ENCODE data around the gene TK2. TPM values are rescaled to one million over a fixed set of nuclear protein-coding genes. Genes with fewer than 3 reads are reported as not detected.
"Not testable (repeated sequence)": the region's sequence is repeated elsewhere in the genome, so short reads cannot be mapped to it uniquely, and the experiment has no call there.

The TK2 gene
- total RNA-seq, 2 donors from 2014 or later, result 23.1 to 26.0 TPM

GRCh38 chr16:66469947-66470546 is 79.9 kb downstream of the TK2 start:
- intact Hi-C loops (cut with DNase I), result no loop called here
- no peak for DNase-seq
- no peak for ATAC-seq
- H3K27ac ChIP-seq, result no peak overlapping the region
- TF ChIP-seq, protein P1, sequence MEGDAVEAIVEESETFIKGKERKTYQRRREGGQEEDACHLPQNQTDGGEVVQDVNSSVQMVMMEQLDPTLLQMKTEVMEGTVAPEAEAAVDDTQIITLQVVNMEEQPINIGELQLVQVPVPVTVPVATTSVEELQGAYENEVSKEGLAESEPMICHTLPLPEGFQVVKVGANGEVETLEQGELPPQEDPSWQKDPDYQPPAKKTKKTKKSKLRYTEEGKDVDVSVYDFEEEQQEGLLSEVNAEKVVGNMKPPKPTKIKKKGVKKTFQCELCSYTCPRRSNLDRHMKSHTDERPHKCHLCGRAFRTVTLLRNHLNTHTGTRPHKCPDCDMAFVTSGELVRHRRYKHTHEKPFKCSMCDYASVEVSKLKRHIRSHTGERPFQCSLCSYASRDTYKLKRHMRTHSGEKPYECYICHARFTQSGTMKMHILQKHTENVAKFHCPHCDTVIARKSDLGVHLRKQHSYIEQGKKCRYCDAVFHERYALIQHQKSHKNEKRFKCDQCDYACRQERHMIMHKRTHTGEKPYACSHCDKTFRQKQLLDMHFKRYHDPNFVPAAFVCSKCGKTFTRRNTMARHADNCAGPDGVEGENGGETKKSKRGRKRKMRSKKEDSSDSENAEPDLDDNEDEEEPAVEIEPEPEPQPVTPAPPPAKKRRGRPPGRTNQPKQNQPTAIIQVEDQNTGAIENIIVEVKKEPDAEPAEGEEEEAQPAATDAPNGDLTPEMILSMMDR (IDR thresholded peaks at IDR 0.05), result no peak
- no peak for TF ChIP-seq POLR2A (IDR thresholded peaks at IDR 0.05)
- no peaks in the 10 kb centered on the region for H3K36me3 ChIP-seq (replicated peaks in 1 of 2; ENCODE audit: insufficient read depth in 1 of 2, low read depth in 2 of 2)
- no peaks in the 10 kb centered on the region for H3K4me1 ChIP-seq
- H3K27me3 ChIP-seq, result no peaks in the 10 kb centered on the region
- H3K9me3 ChIP-seq, result no peaks in the 10 kb centered on the region
- no peak overlapping the region for H3K4me3 ChIP-seq
- 70 to 84% methylated on average over 5 to 6 of the region's 6 CpGs for WGBS, 2 donors

DNA sequence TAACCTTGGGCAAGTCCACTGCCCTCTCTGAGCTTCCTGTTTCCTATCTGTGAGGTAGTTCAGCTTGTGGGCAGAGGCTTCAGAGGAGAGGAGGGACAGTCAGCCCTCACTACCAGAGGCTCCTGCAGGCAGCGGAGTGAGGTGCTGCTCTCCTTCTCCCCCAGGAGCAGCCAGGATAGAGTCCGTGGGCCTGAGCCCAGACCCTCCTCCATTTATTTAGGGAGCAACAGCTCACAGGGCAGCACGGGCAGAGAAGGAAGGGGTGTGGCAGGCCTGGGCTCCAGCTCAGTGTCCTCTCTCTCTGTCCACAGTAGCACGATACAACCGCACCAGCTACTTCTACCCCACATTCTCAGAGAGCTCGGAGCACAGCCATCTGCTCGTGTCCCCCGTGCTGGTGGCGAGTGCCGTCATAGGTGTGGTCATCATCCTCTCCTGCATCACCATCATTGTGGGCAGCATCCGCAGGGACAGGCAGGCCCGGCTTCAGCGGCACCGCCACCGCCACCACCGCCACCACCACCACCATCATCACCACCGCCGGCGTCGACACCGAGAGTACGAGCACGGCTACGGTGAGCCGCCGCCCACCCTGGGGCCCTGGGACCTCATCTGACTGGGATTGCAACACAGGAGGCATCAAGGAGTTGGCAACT is 80.5 kb downstream of the TK2 start:
- Histone ChIP-seq H3K27me3 (no peaks in the 10 kb centered on the region), H3K4me3 (no peak overlapping the region), H3K4me1 (no peaks in the 10 kb centered on the region), H3K36me3 (replicated peaks in 1 of 2; ENCODE audit: insufficient read depth in 1 of 2, low read depth in 2 of 2) (no peaks in the 10 kb centered on the region), H3K27ac (no peak overlapping the region), H3K9me3 (no peaks in the 10 kb centered on the region)
- TF ChIP-seq, protein P1 (IDR thresholded peaks at IDR 0.05), result no peak
- TF ChIP-seq POLR2A (IDR thresholded peaks at IDR 0.05), result no peak
- 91 to 94% methylated on average over 22 to 24 of the region's 26 CpGs for WGBS, 2 donors
- intact Hi-C loops (cut with DNase I), result no loop called here
- ATAC-seq (no peak), DNase-seq (no peak)

DNA sequence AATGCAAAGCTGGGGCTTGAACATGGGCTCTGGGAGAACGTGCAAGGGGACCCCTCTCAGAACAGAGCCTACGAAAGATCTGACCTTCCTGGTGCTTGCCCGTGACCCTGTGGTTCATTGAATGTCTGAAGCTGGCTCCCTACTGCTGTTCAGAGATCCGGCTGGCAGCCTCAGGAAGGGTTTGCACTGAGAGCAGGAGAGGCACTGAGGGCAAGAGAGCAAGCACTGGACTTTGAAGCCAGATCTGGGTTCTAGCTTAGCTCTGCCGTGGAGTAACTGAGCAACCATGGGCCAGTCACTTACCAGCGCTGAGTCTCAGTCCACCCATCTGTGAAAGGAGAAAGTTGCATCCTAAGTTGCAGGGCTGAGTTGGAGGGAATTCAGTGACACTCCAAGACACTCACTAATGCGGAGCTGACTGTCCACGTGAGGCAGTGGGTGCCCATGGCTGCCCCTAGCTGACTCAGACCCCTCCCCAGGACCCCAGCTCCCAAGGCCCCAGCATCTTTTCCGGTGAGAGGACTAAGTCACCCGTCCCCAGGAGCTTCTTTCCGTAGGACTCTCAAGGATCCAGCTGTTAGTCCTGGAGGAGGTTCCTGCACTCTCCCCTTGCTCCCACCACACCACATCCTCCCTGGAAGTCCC is 81.5 kb downstream of the TK2 start:
- H3K27ac ChIP-seq, result no peak overlapping the region
- DNase-seq (no peak), ATAC-seq (no peak)
- no peaks in the 10 kb centered on the region for H3K4me1 ChIP-seq
- no peaks in the 10 kb centered on the region for H3K36me3 ChIP-seq (replicated peaks in 1 of 2; ENCODE audit: insufficient read depth in 1 of 2, low read depth in 2 of 2)
- TF ChIP-seq POLR2A (IDR thresholded peaks at IDR 0.05), result no peak
- TF ChIP-seq, protein P1 (IDR thresholded peaks at IDR 0.05), result no peak
- 74 to 76% methylated on average over 8 to 11 of the region's 11 CpGs for WGBS, 2 donors
- H3K4me3 ChIP-seq, result no peak overlapping the region
- no peaks in the 10 kb centered on the region for H3K27me3 ChIP-seq
- intact Hi-C loops (cut with DNase I), result no loop called here
- H3K9me3 ChIP-seq, result no peaks in the 10 kb centered on the region

GRCh38 chr16:66467611-66468010 is 82.3 kb downstream of the TK2 start:
- no peak overlapping the region for H3K27ac ChIP-seq
- TF ChIP-seq, protein P1 (IDR thresholded peaks at IDR 0.05), result no peak
- no peak for TF ChIP-seq POLR2A (IDR thresholded peaks at IDR 0.05)

DNA sequence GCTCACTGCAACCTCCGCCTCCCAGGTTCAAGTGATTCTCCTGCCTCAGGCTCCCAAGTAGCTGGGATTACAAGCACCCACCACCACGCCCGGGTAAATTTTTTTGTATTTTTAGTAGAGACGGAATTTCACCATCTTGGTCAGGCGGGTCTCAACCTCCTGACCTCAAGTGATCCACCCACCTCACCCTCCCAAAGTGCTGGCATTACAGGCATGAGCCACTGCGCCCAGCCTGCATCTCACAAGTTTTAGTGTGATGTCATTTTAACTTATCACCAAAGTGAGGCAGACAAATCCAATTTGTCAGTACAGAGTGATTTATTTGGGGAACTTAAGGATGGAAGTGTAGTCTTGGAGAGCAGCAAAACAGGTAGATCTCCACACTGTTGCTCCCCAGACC is 83.3 kb downstream of the TK2 start:
- H3K27me3 ChIP-seq; ATAC-seq; H3K9me3 ChIP-seq; H3K36me3 ChIP-seq (replicated peaks in 1 of 2; ENCODE audit: insufficient read depth in 1 of 2, low read depth in 2 of 2); H3K27ac ChIP-seq; H3K4me3 ChIP-seq; DNase-seq; H3K4me1 ChIP-seq; intact Hi-C loops (cut with DNase I): not testable (repeated sequence)
- WGBS, 2 donors, result 95 to 96% methylated on average over 6 of the region's 6 CpGs

More at GRCh38 chr16:66467611-66468010, 82.3 kb downstream of the TK2 start:
- no peaks in the 10 kb centered on the region for H3K27me3 ChIP-seq
- H3K4me1 ChIP-seq, result no peaks in the 10 kb centered on the region
- no peak overlapping the region for H3K4me3 ChIP-seq
- H3K9me3 ChIP-seq, result no peaks in the 10 kb centered on the region
- 71 to 100% methylated on average over 2 to 5 of the region's 5 CpGs for WGBS, 2 donors
- no peak for ATAC-seq
- intact Hi-C loops (cut with DNase I), result no loop called here
- DNase-seq, result no peak
- H3K36me3 ChIP-seq (replicated peaks in 1 of 2; ENCODE audit: insufficient read depth in 1 of 2, low read depth in 2 of 2), result no peaks in the 10 kb centered on the region

DNA sequence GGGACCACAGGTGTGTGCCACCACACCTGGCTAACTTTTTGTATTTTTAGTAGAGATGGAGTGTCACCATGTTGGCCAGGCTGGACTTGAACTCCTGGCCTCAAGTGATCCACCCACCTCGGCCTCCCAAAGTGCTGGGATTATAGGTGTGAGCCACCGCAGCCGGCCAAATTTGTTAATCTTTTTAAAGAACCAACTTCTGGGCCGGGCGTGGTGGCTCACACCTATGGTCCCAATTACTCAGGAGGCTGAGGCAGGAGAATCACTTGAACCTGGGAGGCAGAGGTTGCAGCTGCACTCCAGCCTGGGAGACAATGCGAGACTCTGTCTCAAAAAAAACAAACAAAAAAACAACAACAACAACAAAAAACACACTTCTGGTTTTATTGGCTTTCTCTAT is 84.0 kb downstream of the TK2 start:
- DNase-seq; H3K27me3 ChIP-seq; H3K36me3 ChIP-seq (replicated peaks in 1 of 2; ENCODE audit: insufficient read depth in 1 of 2, low read depth in 2 of 2); H3K4me3 ChIP-seq; H3K4me1 ChIP-seq; H3K27ac ChIP-seq; intact Hi-C loops (cut with DNase I); H3K9me3 ChIP-seq; ATAC-seq: not testable (repeated sequence)
- WGBS, 2 donors, result 63 to 85% methylated on average over 3 to 6 of the region's 6 CpGs
